ENCODE measurements around the gene TNNT3.

The TNNT3 gene

DNA sequence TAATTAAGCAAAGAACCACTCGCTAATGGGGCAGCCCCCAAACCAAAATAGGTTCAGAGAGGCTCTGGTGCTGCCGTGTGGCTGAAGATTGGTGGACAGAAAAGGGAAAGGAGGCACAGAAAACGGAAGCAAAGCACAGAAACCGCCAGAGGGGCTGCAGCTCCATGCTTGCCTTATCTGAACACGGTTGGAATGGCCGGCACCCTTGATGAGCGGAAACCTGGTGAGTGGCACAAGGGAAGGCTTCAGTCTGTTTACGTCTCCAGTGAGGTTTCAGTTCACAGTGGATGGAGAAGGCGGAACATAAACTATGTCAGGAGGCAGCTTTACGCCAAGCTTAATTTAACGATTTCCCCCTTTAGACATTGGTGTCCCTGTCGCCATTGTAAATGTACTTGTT lies 22.6 kb upstream of the TNNT3 start:
- no peak for DNase-seq (ENCODE audit: low read depth)

- no peak for DNase-seq (ENCODE audit: low read depth)
These were observed 20.4 kb upstream of the TNNT3 start for GRCh38 chr11:1899090-1899489.

DNA sequence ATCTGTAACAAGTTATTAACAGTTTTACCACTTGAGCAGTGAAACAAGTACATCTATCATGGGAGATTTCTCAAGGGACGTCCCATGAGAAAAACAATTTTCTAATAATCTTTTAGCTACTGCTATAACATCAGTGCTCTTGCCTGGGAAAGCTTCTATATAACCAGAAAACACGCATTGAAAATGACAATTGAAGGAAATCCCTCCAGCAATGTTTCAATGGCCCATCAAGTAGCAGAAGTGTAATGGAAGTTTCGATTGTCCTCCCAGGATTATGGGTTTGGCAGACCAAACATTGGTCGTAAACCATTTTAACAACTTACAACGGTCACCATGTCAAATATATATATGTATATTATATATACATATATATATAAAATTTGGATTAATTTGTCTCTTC lies 19.8 kb upstream of the TNNT3 start:
- no peak for DNase-seq (ENCODE audit: low read depth)

DNA sequence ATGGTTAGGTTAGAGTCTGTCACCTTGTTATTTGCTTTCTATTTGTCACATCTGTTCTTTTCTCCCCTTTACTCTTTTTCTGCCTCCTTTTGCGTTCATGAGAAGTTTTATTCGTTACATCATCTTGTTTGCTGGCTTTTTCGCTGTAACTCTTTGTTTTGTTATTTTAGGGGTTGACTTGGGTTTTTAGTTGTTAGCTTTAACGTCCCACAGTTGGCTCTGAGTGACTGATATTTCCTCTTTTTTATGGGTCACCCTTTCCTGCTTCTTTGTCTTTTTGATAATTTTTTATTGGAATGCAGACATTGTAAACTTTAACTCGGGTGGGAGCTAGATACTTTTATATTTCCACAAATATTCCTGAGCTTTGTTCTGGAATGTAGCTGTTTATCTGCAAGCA lies 13.3 kb upstream of the TNNT3 start:
- no peak for DNase-seq (ENCODE audit: low read depth)

DNA sequence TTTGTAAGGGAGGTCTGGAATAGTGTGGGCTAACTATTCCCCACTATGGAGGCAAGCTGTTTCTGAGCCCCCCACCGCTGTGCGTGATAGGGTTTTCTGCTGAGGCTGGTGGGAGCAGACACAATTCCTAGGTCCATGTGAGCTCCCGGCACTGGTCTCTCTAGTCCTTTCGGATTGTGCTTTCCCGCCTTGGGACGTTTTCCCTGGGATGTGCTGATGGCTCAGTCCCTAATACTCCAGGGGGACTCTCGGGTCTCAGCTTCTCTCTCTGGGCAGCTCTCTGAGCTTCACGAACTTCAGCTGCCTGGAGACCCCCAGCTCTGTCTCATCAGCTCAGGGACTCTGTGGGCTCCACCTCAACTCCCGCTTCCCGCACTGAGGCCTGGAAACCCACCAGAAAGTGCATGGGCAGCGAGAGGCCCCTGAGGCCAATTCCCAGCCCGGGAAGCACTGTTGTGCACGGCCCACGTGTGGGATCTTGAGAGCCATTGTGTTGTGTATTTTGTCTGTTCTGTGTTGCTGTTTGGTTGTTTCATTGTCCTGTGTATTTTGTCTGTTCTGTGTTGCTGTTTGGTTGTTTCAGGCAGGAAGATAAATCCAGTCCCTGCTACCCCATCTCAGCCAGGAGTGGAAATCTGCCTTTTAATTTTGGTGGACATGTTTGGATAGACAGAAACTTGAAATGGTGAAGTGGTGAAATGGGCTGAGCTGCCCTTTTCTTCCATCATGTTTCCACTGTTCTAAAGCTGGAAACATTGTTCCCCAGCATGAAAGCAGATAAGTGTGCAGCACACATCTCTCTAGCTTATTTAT lies 12.7 kb upstream of the TNNT3 start:
- DNase-seq (ENCODE audit: low read depth), result no peak

DNA sequence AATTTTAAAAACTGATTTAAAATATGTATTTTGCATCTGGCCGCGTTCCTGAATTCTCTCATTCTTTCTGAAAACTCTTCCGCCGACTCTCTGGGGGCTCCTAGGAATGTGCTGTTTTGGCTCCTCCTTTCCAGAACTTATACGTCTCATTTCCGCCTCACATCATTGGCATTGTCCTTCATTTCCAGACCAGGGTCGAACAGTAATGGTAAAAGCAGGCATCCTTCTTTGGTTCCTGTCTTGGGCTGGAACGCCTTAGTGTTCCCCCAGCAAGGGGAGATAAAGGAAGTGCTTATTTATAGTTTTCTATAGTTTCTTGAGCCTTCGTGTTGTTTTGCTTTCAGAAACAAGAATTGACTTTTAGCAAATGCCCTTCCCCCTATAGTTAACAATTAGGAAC lies 10.9 kb upstream of the TNNT3 start:
- DNase-seq (ENCODE audit: low read depth), result no peak

GRCh38 chr11:1909524-1909923 lies 10.0 kb upstream of the TNNT3 start:
- no peak for DNase-seq (ENCODE audit: low read depth)

DNA sequence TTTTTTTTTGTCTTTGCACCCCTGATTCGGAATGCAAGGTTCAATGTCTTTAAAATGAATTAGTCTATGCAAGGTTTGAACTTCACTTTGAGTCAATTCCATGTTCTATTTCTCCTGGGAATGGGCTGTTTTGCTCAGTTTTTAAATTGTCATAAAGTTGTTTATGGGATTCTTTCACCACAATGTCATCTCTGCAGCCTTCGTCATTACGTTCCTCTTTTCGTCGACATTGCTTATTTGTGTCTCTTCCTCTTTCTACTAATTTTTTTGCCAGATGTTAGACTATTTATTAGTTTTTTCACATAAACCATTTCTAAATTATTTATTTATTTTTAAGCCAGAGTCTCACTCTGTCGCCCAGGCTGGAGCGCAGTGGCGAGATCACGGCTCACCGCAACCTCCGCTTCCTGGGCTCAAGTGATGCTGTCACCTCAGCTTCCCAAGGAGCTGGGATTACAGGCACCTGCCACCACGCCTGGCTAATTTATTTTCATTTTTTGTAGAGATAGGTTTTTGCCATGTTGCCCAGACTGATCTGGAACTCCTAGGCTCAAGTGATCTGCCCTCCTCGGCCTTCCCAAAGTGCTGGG lies 7.1 kb upstream of the TNNT3 start:
- DNase-seq (ENCODE audit: low read depth), result no peak

DNA sequence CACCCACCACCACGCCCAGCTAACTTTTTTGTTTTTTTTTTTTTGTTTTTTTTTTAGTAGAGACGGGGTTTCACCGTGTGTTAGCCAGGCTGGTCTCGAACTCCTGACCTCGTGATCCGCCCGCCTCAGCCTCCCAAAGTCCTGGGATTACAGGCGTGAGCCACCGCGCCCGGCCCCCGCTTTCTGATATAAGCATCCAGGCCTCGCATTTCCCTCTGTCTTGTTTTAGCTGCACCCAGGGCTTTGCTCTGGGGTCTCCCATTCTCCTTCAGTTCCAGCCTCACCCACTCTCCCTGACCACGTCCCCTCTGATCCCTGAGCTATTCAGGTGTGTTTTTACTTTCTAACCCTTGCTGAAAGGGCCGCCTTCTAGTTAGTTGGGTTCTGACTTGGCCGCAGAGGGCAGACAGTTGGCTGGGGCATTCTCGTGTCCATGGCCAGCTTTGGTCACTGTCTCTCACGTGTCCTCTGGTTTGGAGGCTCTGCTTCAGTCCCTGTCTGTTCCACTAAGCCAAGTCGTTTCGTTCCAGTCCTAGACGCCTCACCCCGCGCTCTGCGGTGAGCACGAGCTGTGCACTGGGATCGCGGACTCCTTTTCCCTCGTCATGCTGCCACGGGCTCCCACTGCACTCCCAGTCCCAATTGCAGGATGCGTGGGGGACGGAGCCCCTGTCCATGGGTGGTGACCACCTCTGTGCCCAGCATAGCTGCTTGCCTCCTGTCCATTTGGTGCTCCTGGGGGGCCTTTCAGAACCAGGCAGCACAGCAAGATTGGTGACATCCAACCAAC lies 6.0 kb upstream of the TNNT3 start:
- no peak for DNase-seq (ENCODE audit: low read depth)

DNA sequence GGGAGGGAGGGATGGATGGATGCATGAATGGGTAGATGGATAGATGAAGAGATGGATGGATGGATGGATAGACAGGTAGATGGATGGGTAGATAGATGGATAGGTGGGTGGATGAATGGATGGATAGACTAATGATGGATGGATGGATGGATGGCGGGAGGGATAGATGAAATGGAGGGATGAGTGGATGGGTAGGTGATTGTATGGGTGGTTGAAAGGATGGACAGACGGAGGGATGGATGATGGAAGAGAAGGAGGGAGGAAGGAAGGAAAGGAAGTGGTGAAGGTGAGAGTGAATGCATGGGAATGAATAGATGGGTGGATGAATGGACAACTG lies 3.7 kb upstream of the TNNT3 start:
- DNase-seq (ENCODE audit: low read depth), result no peak

GRCh38 chr11:1916132-1916985 lies 3.1 kb upstream of the TNNT3 start:
- no peak for DNase-seq (ENCODE audit: low read depth)

DNA sequence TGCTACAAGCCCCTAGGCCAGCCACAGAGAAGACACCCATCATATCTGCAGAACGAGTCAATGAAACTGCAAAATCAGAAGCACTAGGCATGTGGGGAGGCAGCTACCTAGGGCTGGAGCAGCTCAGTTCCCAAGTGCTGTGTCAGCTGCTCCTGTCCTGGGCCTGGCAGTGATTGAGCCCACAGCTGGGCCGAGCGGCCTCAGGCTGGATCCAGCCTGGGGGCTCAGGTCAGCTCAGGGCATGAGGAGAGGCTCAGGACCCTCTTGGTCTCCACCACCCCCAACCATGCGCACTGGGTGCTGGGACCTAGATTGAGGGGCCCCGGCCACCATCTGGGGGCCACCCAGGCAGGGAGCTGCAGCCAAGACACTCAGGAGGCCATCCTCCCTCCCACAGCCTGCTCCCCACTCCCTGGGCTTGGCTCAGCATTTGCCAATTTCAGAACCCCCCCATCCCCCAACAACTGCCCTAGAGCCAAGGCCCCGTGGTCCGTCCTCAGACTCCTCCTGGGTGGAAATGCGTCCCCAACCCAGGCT lies 2.4 kb upstream of the TNNT3 start:
- no peak for DNase-seq (ENCODE audit: low read depth)

GRCh38 chr11:1917523-1918435 lies 1.7 kb upstream of the TNNT3 start:
- no peak for DNase-seq (ENCODE audit: low read depth)

DNA sequence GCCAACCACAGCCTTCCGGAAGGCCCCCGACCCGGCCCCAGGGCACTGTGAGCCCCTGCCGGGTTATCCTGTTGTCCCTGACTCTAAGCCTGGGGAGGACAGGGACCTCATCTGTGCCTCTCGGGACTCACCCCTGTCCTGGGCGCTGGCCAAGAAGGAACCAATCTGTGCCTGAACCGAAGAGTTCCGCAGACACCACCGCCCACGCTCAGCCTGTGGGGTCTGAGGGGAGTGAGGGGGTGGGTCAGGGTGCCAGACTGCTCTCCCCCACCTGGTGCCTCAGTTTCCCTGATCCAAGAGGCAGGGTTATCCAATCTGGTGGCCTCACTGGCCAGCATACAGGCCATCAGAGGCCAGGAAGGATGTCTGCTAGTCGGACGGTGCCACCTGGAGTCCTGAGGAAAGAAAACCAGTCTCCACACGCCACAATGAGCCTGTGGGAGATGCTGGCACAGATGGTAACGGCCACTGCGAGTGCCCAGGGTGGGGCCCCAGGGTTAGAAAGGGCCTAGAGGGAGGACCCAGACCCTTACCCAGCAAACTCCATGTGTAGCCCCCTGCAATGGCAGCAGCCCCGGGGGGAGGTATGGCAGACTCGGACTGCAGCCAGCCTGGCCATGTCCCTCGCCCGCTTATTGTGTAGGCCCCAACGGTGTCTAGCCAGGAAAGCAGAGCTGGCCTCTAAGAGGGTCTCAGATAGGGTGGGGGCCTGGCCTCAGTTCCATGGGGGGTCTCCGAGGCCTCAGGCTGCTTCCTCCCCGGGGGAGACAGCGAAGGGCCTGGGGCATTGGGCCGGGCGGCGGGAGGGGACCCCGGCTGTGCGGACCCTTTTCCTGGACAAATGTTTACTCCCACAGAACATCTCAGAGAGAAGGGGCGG lies 827 bp upstream of the TNNT3 start:
- no peak for DNase-seq (ENCODE audit: low read depth)

DNA sequence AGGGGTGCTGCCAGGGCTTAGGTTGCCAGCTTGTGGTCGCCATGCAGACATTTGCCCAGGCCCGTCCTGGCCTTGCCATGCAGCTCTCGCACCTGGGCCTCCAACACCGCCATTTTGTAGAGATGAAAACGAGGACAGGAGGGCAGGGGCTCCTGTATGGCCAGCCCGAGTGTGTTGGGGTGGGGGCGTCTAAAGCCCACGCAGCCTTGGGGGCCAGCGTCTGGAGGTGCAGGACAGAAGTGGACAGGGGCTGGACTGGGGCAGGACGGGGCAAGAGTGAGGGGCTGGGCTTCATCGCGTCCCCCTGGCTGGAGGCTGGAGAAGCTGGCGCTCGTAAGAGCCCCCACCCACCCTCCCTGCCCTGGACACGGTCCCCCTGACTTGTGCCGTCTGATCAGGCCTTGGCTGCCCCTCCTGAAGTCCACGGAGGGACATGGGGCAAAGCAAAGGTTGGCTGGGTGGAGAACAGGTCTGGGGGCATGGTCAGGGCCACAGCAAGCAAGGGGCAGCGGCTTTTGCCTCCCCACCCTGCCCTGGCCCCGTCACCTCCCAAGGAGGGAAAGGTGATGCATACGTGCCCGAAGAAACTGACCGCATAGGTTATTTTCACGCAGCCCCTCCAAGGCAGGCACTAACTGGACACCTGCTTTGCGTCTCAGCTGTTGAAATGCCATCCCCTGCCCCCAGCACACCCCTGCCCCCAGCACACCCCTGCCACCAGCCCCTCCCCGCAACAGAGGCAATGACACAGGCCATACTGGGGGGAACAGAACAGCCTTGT lies 815 bp downstream of the TNNT3 start:
- no peak for DNase-seq (ENCODE audit: low read depth)

DNA sequence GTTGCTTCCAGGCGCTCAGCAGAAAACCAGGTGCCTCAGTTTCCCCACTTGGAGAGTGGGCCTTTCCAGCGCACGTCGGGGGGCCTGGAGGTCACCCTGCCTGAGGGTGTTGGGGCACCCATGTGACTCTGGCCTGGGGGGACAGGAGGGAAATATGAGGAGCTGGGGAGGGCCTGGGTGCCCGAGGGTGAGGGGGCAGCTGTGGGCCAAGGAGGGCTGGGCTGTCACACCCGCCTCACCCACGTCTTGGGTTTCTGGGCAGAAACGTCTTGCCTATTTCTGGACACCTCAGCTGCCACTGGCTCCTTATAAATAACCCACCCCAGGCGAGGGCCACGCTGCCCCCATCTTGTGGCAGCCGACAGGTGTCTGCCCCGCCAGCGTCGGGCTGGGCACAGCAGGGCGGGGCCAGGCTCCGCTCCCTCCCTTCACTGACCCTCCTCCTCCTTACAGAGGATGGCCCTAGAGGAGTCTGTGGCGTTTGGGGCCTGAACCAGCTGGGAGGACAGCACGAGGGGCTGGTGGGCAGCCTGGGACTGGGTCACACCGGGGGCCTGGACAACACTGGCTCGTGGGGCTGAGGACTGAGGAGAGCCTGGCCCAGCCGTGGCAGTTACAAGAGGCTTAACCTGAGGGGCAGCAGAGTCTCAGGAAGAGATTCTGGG lies 1.5 kb downstream of the TNNT3 start:
- no peak for DNase-seq (ENCODE audit: low read depth)

GRCh38 chr11:1921574-1922141 lies 2.2 kb downstream of the TNNT3 start:
- DNase-seq (ENCODE audit: low read depth), result no peak

DNA sequence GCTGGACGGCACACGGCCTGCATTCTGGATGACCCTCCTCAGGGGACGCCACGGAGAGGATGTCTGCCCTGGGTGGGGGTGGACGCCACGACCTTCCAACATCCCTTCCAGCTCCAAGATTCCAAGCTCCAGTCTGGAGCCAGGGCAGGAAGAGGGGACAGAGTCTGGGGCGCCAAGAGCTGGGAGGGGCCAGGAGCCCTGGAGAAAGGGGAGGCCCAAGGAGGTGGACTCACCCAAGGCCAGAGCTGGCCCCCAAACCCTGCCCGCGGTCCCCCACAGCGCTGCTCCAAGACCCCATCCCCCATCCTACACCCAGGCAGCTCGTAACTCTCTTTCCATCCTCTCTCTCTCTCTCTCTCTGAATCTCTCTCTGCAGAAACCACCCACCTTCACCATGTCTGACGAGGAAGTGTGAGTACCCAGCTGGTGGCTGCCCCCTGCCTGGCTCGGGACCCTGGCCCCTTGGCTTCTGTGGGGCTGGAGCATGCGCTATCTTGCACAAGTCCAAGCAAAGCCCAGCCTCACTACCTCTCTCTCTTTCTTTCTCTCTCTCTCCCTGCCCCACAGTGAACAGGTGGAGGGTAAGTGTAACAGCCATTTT lies 3.1 kb downstream of the TNNT3 start:
- no peak for DNase-seq (ENCODE audit: low read depth)
